ENCODE data around the gene PADI1.

DNA sequence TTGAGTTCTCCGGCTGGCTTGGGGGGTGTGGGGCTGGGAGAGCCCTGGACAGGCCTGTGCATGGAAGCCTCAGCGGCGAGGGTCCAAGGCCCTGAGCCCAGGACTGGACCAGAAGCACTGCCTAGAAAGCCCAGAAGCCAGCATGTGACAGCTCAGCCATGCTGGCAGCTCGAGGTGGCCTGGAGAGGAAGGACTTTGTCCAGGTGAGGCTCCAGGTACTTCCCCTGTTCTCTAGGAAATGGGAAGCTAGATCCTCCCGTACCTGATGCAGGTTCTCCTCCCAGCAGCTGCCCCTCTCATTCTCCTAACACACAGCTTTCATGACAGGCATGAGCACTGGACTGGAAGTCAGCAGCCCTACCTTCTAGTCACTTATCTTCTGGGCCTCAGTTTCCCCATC, 50.4 kb downstream of the PADI1 start:
- TF ChIP-seq POLR2A (IDR thresholded peaks at IDR 0.05) = no peak
- TF ChIP-seq, protein P1, sequence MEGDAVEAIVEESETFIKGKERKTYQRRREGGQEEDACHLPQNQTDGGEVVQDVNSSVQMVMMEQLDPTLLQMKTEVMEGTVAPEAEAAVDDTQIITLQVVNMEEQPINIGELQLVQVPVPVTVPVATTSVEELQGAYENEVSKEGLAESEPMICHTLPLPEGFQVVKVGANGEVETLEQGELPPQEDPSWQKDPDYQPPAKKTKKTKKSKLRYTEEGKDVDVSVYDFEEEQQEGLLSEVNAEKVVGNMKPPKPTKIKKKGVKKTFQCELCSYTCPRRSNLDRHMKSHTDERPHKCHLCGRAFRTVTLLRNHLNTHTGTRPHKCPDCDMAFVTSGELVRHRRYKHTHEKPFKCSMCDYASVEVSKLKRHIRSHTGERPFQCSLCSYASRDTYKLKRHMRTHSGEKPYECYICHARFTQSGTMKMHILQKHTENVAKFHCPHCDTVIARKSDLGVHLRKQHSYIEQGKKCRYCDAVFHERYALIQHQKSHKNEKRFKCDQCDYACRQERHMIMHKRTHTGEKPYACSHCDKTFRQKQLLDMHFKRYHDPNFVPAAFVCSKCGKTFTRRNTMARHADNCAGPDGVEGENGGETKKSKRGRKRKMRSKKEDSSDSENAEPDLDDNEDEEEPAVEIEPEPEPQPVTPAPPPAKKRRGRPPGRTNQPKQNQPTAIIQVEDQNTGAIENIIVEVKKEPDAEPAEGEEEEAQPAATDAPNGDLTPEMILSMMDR (IDR thresholded peaks at IDR 0.05) = no peak
